HG03066 (cell line): ENCODE measurements around the gene ACAP1.

ENCODE experiments used
- ATAC-seq: cut with Tn5 transposase; IDR thresholded peaks from one replicate; pipeline ENCODE4 v1.9.1; 2021; ENCODE audit warnings: low read depth; ENCODE audit not compliant: unreplicated experiment

Gene ACAP1

GRCh38 chr17:7380855-7381683 lies 44.7 kb downstream of the ACAP1 start, which contains the start of gene TNK1:
Gene TNK1, plus strand, starts transcription at chr17:7381089. Its CDS starts 1,838 bp downstream, at chr17:7382927.
- no peak for ATAC-seq

GRCh38 chr17:7382901-7383300 lies 46.6 kb downstream of the ACAP1 start:
- no peak for ATAC-seq

DNA sequence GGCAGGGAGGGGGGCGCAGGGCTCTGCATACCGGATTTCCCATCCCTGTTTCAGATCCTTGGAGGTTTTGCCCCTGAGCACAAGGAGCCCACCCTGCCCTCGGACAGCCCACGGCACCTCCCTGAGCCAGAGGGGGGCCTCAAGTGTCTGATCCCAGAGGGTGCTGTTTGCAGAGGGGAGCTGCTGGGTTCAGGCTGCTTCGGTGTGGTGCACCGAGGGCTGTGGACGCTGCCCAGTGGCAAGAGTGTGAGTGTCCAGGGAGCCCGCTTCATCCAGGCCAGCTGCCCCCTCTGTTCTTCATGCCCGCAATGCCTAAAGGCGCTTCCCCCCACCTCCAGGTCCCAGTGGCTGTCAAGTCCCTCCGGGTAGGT lies 47.0 kb downstream of the ACAP1 start:
- no peak for ATAC-seq

DNA sequence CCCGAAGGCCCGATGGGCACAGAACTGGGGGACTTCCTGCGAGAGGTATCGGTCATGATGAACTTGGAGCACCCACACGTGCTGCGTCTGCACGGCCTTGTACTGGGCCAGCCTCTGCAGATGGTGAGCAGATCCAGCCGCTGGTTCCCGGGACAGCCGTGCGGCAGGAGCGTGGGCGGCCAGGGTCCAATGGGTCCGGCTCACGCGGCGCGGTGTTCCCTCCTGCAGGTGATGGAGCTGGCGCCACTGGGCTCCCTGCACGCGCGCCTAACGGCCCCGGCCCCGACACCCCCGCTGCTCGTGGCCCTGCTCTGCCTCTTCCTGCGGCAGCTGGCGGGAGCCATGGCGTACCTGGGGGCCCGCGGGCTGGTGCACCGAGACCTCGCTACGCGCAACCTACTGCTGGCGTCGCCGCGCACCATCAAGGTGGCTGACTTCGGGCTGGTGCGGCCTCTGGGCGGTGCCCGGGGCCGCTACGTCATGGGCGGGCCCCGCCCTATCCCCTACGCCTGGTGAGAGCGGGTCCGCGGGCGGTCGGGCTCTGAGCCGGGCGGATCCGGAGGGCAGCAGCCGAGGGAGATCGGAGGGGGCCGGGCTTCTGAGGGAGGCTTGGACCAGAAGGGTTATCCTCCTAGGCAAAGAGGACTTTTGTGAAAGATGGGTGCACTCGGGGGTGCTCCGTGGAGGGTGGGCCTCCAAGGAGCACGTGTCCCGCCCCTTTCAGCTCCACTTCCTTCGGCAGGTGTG lies 47.6 kb downstream of the ACAP1 start:
- no peak for ATAC-seq

DNA sequence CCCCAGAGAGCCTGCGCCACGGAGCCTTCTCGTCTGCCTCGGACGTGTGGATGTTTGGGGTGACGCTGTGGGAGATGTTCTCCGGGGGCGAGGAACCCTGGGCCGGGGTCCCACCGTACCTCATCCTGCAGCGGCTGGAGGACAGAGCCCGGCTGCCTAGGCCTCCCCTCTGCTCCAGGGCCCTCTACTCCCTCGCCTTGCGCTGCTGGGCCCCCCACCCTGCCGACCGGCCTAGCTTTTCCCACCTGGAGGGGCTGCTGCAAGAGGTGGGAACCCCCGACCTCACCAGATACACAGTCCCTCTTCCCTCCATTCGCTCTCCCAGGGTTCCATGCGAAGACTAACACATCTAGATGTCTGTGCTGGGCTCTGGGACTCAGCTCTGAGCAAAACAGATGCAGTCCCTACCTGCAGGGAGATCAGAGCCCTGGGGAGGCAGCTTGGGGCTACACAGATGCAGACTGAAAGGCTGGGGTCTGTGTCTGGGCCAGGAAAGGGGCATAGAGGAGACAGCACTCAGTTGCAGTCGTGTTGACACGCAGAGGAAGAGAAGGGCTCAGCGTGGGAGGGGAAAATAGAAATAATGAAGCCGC lies 48.3 kb downstream of the ACAP1 start:
- no peak for ATAC-seq

GRCh38 chr17:7388856-7389255 lies 52.5 kb downstream of the ACAP1 start:
- no peak for ATAC-seq

GRCh38 chr17:7389924-7390910 lies 53.9 kb downstream of the ACAP1 start:
- no peak for ATAC-seq

GRCh38 chr17:7391307-7391706 lies 55.0 kb downstream of the ACAP1 start:
- ATAC-seq = no peak

GRCh38 chr17:7392696-7393612 lies 56.6 kb downstream of the ACAP1 start:
- no peak for ATAC-seq

- peak; percentile 44 for ATAC-seq
These were observed 57.5 kb downstream of the ACAP1 start for GRCh38 chr17:7393613-7394451.

DNA sequence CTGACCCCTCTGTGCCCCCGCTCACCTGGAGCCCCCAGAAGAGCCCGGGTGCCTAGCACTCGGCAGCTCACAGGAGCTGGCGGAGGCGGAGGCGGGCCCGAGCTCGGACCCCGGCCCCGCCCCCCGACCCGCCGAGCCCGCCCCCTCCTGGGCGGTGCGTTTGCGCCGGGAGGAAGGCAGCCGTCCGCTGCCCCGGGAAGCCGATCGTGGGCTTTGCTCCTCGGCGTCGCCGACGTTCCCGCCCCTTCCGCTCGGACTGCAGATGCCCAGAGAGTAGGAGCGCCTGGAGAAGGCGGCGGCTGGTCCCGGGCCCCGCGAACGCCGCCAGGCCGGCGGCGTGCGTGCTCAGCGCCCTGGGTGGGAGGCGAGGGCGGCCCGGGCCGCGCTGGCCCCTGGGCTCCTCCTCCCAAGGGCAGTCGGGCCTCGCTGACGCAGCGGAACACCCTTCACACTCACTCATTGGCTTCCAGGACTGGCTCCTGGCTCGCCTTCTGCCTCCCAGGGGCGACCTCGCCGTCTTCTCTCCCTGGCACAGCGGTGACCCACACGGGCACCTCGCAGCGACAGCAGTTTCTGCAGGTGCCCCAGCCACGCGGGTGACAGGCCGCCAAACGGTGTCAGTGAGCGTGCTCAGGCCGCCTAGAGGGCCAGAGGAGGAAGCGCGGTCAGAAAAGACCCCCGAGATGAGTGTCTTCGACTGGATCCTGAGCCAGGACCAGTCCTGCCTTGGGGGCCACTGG lies 58.3 kb downstream of the ACAP1 start, which contains the start of gene PLSCR3:
Gene PLSCR3, minus strand, starts transcription at position 74 of the 740 bp plus-strand sequence. CDS start 415 bp downstream, outside the sequence.
- ATAC-seq = peak; percentile 75

- no peak for ATAC-seq
These were observed 59.8 kb downstream of the ACAP1 start for GRCh38 chr17:7396147-7396546.

GRCh38 chr17:7398612-7399011 lies 62.3 kb downstream of the ACAP1 start:
- no peak for ATAC-seq
